Measurements from ENCODE around the gene KRTAP4-8.

GRCh38 chr17:41141361-41141760, 43.4 kb upstream of the KRTAP4-8 start:
- TF ChIP-seq, protein P1, sequence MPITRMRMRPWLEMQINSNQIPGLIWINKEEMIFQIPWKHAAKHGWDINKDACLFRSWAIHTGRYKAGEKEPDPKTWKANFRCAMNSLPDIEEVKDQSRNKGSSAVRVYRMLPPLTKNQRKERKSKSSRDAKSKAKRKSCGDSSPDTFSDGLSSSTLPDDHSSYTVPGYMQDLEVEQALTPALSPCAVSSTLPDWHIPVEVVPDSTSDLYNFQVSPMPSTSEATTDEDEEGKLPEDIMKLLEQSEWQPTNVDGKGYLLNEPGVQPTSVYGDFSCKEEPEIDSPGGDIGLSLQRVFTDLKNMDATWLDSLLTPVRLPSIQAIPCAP (CRISPR knock-in tag; IDR thresholded peaks at IDR 0.05): no peak
- TF ChIP-seq NFYB (CRISPR knock-in tag; conservative IDR thresholded peaks at IDR 0.05; ENCODE audit: low read depth) (no peak), USF2 (CRISPR knock-in tag; IDR thresholded peaks at IDR 0.05) (no peak)
